Activated gamma-delta T cell treated with Interleukin-2 at 50 U/mL for 16 hours (primary cell): ENCODE measurements around the gene RIC3.

Source experiments
- DNase-seq: peaks from one replicate; pipeline ENCODE4 v3.0.0-alpha.2; 2020

The RIC3 gene

GRCh38 chr11:8066036-8066910 lies 102.6 kb downstream of the RIC3 start:
- DNase-seq = no peak

- no peak for DNase-seq
Observed at GRCh38 chr11:8065031-8065430, 103.8 kb downstream of the RIC3 start.

- no peak for DNase-seq
Observed at GRCh38 chr11:8063324-8063723, 105.5 kb downstream of the RIC3 start.

GRCh38 chr11:8062781-8063257 lies 106.0 kb downstream of the RIC3 start:
- DNase-seq = no peak

GRCh38 chr11:8061555-8062428 lies 107.0 kb downstream of the RIC3 start:
- no peak for DNase-seq

- no peak for DNase-seq
Observed at GRCh38 chr11:8060801-8061554, 107.8 kb downstream of the RIC3 start.

GRCh38 chr11:8060146-8060719 lies 108.6 kb downstream of the RIC3 start:
- no peak for DNase-seq

GRCh38 chr11:8059571-8060011 lies 109.2 kb downstream of the RIC3 start:
- DNase-seq = no peak

GRCh38 chr11:8059030-8059429 lies 109.8 kb downstream of the RIC3 start:
- no peak for DNase-seq

- DNase-seq = no peak
Observed at GRCh38 chr11:8058216-8058615, 110.6 kb downstream of the RIC3 start.

GRCh38 chr11:8056810-8057463 lies 111.9 kb downstream of the RIC3 start:
- DNase-seq = no peak
